Lung (tissue), 12 donors: ENCODE results near the gene AARS2. TPM values are rescaled to one million over a fixed set of nuclear protein-coding genes. Genes with fewer than 3 reads are reported as not detected.

ENCODE experiments used
- ATAC-seq: fragments of 200-7000 bp; cut with Tn5 transposase; one replicate; pipeline ENCODE4 v1.9.1; 2020; ENCODE audit warnings: moderate number of reproducible peaks; ENCODE audit not compliant: insufficient read depth, low FRiP score
- DNase-seq, 3 donors: peaks; one replicate each; pipeline ENCODE4 v3.0.0-alpha.2; 2013 to 2017
- H3K27ac ChIP-seq, 2 donors: one replicate each; pipeline ENCODE4 v1.5.1; 2013; ENCODE audit warnings: mild to moderate bottlenecking in 2 of 2, moderate library complexity in 2 of 2, control low read depth in 1 of 2, inconsistent platforms in 1 of 2, low read depth in 1 of 2, low read length in 1 of 2
- H3K27me3 ChIP-seq, 3 donors: one replicate each; pipeline ENCODE4 v1.5.1; 2013; ENCODE audit warnings: low read length in 2 of 3; ENCODE audit not compliant: control insufficient read depth in 3 of 3, insufficient read depth in 3 of 3
- H3K36me3 ChIP-seq, 4 donors: one replicate each; pipeline ENCODE4 v1.5.1; 2013; ENCODE audit warnings: low read length in 4 of 4, mild to moderate bottlenecking in 1 of 4, moderate library complexity in 1 of 4; ENCODE audit not compliant: control insufficient read depth in 4 of 4, insufficient read depth in 4 of 4
- H3K4me1 ChIP-seq, 5 donors: one replicate each; pipeline ENCODE4 v1.5.1; 2013; ENCODE audit warnings: low read length in 5 of 5, mild to moderate bottlenecking in 2 of 5, moderate library complexity in 1 of 5; ENCODE audit not compliant: control insufficient read depth in 5 of 5, insufficient read depth in 5 of 5
- H3K4me3 ChIP-seq: one replicate; pipeline ENCODE4 v1.5.1; 2013; ENCODE audit warnings: mild to moderate bottlenecking, control low read depth, moderate library complexity
- H3K9ac ChIP-seq, 2 donors: one replicate each; pipeline ENCODE4 v1.5.1; 2013; ENCODE audit warnings: low read length in 2 of 2, control low read depth in 1 of 2; ENCODE audit not compliant: insufficient read depth in 1 of 2
- H3K9me3 ChIP-seq, 4 donors: one replicate each; pipeline ENCODE4 v1.5.1; 2013; ENCODE audit warnings: low read length in 3 of 4, mild to moderate bottlenecking in 1 of 4, moderate library complexity in 1 of 4; ENCODE audit not compliant: control insufficient read depth in 4 of 4, insufficient read depth in 3 of 4
- WGBS, 2 donors: extraction: QIAGEN DNeasy Blood & Tissue Kit; methylation state at CpG; one replicate each; pipeline ENCODE4 v1.1.7; 2013; 5-methylcytosine and 5-hydroxymethylcytosine counted together
- polyA plus RNA-seq, 2 donors: library from polyadenylated mRNA; stranded (reverse); fragments of 200-250 nt; gene quantifications; one replicate each; pipeline ENCODE4 v1.2.1, GENCODE V29; 2013
- total RNA-seq, 2 donors: library from RNA; depleted of rRNA in 1 of 2; stranded (reverse); fragments of >200 nt in 1 of 2; gene quantifications; one replicate each; pipeline ENCODE4 v1.2.1, GENCODE V29; 2014 to 2021
- TF ChIP-seq, protein P1 (sequence below): IDR thresholded peaks from 2 replicates; pipeline ENCODE4 v1.5.1; 2012; ENCODE audit warnings: mild to moderate bottlenecking; ENCODE audit errors: control extremely low read depth, extremely low read depth
- donor health status: control.
- donor health status: control.
- donor health status: Bipolar disorder and iron deficiency.
- donor health status: healthy.
- donor health status: DM: yes; HTN: yes; CAD: no.

The AARS2 gene
- total and polyA plus RNA-seq, 4 donors: 4.8 to 13.7 (median 9.4) TPM

DNA sequence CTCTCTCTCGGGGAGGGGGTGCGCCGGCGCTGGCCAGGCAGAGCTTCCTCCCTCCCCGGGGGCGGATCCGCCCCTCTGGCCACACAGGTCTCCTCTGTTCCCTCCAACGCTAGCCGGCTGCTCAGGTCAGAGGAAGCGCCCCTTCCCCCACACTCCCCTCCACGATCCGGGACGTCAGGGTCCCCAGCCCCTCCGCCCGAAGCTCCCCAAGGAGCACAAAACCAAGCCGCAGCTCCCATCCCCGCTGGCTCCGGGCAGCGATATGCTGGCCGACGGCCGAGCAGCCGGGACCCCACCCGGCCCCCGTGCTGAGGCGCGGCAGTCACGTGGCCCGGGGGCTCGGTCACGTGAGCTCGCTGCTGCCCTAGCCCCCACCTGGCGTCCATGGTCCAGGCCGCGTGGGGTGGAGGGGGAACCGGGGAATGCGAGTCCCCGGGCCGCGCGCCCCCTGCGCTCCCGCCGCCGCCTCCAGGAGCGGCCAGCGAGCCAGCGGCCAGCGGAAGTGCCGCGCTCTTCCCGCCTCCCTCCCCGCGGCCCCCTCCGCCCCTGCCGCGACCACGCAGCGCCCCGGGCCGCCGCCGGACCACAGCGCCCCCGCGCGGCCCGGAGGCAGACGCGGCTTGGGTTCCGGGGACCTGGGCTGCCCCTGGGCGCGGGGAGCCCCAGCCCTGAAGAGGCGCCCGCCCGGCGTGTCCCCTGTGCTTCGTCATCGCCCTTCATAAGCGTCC lies 56.0 kb downstream of the AARS2 start, which contains the start of gene SLC35B2:
SLC35B2 (minus strand) TSS at position 504 of the 728 bp plus-strand sequence; CDS start at position 386, 118 bp downstream.
- Histone ChIP-seq H3K4me1 (peaks cover 0 to 19% (median 5%) of the 10 kb centered on the region in 5 donors), H3K27ac (peak within 1 kb of the TSS; percentile 89), H3K9ac (peak within 1 kb of the TSS; percentile 50 to 52), H3K4me3 (peak within 1 kb of the TSS; percentile 83), H3K36me3 (peaks cover 18 to 45% (median 32%) of the 10 kb centered on the region in 4 donors), H3K9me3 (no peaks in the 10 kb centered on the region), H3K27me3 (no peaks in the 10 kb centered on the region)
- TF ChIP-seq, protein P1, sequence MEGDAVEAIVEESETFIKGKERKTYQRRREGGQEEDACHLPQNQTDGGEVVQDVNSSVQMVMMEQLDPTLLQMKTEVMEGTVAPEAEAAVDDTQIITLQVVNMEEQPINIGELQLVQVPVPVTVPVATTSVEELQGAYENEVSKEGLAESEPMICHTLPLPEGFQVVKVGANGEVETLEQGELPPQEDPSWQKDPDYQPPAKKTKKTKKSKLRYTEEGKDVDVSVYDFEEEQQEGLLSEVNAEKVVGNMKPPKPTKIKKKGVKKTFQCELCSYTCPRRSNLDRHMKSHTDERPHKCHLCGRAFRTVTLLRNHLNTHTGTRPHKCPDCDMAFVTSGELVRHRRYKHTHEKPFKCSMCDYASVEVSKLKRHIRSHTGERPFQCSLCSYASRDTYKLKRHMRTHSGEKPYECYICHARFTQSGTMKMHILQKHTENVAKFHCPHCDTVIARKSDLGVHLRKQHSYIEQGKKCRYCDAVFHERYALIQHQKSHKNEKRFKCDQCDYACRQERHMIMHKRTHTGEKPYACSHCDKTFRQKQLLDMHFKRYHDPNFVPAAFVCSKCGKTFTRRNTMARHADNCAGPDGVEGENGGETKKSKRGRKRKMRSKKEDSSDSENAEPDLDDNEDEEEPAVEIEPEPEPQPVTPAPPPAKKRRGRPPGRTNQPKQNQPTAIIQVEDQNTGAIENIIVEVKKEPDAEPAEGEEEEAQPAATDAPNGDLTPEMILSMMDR: peak; percentile 48
- peak; percentile 87 to 92 (median 88) for DNase-seq
- 1% methylated on average over 68 to 80 of the region's 80 CpGs for WGBS, 2 donors
- ATAC-seq: peak; percentile 75

DNA sequence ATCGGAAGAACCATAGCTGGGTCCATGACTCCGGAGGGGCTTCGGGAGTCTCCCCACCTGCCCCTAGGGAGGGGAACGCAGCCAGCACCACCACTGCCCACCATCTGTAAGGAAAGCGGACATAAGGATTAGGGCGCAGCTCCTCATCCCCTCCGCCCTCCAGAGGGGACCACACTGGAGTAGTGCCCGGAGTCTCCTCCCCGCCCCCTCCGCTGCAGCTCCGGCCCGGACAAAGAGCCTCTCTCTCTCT lies 56.4 kb downstream of the AARS2 start:
- Histone ChIP-seq H3K4me3 (peak overlapping the region; percentile 83), H3K36me3 (peaks cover 22 to 44% (median 35%) of the 10 kb centered on the region in 4 donors), H3K9me3 (no peaks in the 10 kb centered on the region), H3K27ac (peak overlapping the region; percentile 89), H3K9ac (peak overlapping the region in 1 of 2 donors; percentile 1), H3K27me3 (no peaks in the 10 kb centered on the region), H3K4me1 (peaks cover 0 to 19% (median 5%) of the 10 kb centered on the region in 5 donors)
- DNase-seq: no peak
- 1% methylated on average over 10 to 12 of the region's 12 CpGs for WGBS, 2 donors
- ATAC-seq: peak; percentile 3
- TF ChIP-seq, protein P1: no peak

DNA sequence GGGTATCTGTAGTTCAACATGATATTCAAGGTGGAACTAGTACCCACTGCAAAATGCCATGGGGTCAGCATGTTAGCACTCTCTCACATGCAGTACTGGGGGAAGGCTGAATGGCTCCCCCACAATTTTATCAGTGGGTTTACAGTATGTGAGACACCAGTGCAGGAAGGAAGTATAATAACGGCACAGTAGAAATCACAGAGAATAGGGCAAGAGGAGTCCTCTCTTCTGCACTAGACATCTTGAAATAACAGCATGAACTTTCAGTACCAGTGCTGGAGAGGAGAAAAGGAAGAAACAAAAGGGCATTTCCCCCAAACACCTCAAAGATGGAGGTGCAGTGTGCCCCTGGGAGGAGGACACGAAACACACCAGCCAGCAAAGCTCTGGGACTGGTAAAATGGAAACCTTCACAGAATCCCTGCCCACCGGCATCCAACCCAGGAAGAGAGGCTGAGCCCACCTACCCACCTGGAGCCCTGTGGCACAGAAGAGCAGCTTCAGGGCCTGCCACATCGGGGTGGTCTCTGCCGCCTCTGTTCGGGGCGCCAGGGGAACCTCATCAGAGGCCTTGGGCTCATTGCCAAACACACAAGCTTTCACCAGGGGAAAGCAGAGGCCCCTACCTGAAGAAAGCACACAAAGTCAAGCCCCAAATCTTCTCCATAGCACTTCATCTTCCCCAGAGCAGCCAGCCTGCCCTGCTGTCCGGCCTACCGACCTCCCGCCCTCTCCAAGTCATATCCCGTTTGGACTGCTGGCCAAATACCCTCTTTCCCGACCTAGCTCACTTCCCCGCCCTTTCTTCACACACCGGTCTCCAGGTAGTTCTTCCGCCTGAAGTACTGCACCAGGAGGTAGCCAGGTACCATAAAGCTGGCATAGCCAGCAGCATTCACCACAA lies 57.0 kb downstream of the AARS2 start:
- WGBS, 2 donors: 26 to 27% methylated on average over 15 of the region's 15 CpGs
- H3K9ac ChIP-seq: peak overlapping the region in 1 of 2 donors; percentile 1
- H3K9me3 ChIP-seq: no peaks in the 10 kb centered on the region
- peak overlapping the region; percentile 89 for H3K27ac ChIP-seq
- TF ChIP-seq, protein P1: no peak
- no peaks in the 10 kb centered on the region for H3K27me3 ChIP-seq
- peak; percentile 2 for ATAC-seq
- H3K4me1 ChIP-seq: peaks cover 0 to 19% (median 5%) of the 10 kb centered on the region in 5 donors
- no peak for DNase-seq
- H3K36me3 ChIP-seq: peaks cover 27 to 43% (median 36%) of the 10 kb centered on the region in 4 donors
- peak overlapping the region; percentile 83 for H3K4me3 ChIP-seq
